Measurements from ENCODE around the gene CRTC2. TPM values are rescaled to one million over a fixed set of nuclear protein-coding genes. Genes with fewer than 3 reads are reported as not detected.

Gene CRTC2
- total and polyA plus RNA-seq, 9 of the 15 experiments (the other 6 are each of a cell fraction or from before 2014, with no cell fraction given): 2.7 to 26.4 (median 10.2) TPM

- TF ChIP-seq, protein P1, sequence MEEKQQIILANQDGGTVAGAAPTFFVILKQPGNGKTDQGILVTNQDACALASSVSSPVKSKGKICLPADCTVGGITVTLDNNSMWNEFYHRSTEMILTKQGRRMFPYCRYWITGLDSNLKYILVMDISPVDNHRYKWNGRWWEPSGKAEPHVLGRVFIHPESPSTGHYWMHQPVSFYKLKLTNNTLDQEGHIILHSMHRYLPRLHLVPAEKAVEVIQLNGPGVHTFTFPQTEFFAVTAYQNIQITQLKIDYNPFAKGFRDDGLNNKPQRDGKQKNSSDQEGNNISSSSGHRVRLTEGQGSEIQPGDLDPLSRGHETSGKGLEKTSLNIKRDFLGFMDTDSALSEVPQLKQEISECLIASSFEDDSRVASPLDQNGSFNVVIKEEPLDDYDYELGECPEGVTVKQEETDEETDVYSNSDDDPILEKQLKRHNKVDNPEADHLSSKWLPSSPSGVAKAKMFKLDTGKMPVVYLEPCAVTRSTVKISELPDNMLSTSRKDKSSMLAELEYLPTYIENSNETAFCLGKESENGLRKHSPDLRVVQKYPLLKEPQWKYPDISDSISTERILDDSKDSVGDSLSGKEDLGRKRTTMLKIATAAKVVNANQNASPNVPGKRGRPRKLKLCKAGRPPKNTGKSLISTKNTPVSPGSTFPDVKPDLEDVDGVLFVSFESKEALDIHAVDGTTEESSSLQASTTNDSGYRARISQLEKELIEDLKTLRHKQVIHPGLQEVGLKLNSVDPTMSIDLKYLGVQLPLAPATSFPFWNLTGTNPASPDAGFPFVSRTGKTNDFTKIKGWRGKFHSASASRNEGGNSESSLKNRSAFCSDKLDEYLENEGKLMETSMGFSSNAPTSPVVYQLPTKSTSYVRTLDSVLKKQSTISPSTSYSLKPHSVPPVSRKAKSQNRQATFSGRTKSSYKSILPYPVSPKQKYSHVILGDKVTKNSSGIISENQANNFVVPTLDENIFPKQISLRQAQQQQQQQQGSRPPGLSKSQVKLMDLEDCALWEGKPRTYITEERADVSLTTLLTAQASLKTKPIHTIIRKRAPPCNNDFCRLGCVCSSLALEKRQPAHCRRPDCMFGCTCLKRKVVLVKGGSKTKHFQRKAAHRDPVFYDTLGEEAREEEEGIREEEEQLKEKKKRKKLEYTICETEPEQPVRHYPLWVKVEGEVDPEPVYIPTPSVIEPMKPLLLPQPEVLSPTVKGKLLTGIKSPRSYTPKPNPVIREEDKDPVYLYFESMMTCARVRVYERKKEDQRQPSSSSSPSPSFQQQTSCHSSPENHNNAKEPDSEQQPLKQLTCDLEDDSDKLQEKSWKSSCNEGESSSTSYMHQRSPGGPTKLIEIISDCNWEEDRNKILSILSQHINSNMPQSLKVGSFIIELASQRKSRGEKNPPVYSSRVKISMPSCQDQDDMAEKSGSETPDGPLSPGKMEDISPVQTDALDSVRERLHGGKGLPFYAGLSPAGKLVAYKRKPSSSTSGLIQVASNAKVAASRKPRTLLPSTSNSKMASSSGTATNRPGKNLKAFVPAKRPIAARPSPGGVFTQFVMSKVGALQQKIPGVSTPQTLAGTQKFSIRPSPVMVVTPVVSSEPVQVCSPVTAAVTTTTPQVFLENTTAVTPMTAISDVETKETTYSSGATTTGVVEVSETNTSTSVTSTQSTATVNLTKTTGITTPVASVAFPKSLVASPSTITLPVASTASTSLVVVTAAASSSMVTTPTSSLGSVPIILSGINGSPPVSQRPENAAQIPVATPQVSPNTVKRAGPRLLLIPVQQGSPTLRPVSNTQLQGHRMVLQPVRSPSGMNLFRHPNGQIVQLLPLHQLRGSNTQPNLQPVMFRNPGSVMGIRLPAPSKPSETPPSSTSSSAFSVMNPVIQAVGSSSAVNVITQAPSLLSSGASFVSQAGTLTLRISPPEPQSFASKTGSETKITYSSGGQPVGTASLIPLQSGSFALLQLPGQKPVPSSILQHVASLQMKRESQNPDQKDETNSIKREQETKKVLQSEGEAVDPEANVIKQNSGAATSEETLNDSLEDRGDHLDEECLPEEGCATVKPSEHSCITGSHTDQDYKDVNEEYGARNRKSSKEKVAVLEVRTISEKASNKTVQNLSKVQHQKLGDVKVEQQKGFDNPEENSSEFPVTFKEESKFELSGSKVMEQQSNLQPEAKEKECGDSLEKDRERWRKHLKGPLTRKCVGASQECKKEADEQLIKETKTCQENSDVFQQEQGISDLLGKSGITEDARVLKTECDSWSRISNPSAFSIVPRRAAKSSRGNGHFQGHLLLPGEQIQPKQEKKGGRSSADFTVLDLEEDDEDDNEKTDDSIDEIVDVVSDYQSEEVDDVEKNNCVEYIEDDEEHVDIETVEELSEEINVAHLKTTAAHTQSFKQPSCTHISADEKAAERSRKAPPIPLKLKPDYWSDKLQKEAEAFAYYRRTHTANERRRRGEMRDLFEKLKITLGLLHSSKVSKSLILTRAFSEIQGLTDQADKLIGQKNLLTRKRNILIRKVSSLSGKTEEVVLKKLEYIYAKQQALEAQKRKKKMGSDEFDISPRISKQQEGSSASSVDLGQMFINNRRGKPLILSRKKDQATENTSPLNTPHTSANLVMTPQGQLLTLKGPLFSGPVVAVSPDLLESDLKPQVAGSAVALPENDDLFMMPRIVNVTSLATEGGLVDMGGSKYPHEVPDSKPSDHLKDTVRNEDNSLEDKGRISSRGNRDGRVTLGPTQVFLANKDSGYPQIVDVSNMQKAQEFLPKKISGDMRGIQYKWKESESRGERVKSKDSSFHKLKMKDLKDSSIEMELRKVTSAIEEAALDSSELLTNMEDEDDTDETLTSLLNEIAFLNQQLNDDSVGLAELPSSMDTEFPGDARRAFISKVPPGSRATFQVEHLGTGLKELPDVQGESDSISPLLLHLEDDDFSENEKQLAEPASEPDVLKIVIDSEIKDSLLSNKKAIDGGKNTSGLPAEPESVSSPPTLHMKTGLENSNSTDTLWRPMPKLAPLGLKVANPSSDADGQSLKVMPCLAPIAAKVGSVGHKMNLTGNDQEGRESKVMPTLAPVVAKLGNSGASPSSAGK (IDR thresholded peaks at IDR 0.05): no peak
- TF ChIP-seq ARHGAP35 (IDR thresholded peaks at IDR 0.05; ENCODE audit: partially characterized antibody) (no peak), SETDB1 (IDR thresholded peaks at IDR 0.05; ENCODE audit: low read length) (no peak), RAD51 (IDR thresholded peaks at IDR 0.05; ENCODE audit: borderline replicate concordance, low read depth) (no peak), ZNF778 (CRISPR knock-in tag; IDR thresholded peaks at IDR 0.05) (no peak), TCFL5 (CRISPR knock-in tag; conservative IDR thresholded peaks at IDR 0.05) (no peak), ZC3H4 (CRISPR knock-in tag; IDR thresholded peaks at IDR 0.05; ENCODE audit: borderline replicate concordance) (no peak), ZNF707 (CRISPR knock-in tag; conservative IDR thresholded peaks at IDR 0.05) (no peak), DMBX1 (CRISPR knock-in tag; IDR thresholded peaks at IDR 0.05; ENCODE audit: borderline replicate concordance) (no peak), ZNF232 (CRISPR knock-in tag; IDR thresholded peaks at IDR 0.05) (no peak), SMAD2 (IDR thresholded peaks at IDR 0.05; ENCODE audit: low read depth, low read length) (no peak)
- TF ChIP-seq, protein P2, sequence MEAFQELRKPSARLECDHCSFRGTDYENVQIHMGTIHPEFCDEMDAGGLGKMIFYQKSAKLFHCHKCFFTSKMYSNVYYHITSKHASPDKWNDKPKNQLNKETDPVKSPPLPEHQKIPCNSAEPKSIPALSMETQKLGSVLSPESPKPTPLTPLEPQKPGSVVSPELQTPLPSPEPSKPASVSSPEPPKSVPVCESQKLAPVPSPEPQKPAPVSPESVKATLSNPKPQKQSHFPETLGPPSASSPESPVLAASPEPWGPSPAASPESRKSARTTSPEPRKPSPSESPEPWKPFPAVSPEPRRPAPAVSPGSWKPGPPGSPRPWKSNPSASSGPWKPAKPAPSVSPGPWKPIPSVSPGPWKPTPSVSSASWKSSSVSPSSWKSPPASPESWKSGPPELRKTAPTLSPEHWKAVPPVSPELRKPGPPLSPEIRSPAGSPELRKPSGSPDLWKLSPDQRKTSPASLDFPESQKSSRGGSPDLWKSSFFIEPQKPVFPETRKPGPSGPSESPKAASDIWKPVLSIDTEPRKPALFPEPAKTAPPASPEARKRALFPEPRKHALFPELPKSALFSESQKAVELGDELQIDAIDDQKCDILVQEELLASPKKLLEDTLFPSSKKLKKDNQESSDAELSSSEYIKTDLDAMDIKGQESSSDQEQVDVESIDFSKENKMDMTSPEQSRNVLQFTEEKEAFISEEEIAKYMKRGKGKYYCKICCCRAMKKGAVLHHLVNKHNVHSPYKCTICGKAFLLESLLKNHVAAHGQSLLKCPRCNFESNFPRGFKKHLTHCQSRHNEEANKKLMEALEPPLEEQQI (IDR thresholded peaks at IDR 0.05): no peak
Observed at GRCh38 chr1:153916297-153916696, 42.1 kb downstream of the CRTC2 start (continued).

Measured in K562 (cell line).